22Rv1 (cell line): ENCODE measurements around the gene DCDC2C.

Experiments
- ZFX ChIP-seq: fragments of 450-650 bp; IDR thresholded peaks from 2 replicates; pipeline ENCODE4 v1.6.1; 2017; ENCODE audit warnings: antibody characterized with exemption, borderline replicate concordance
- TF ChIP-seq, protein P1 (sequence below): fragments of 450-650 bp; IDR thresholded peaks from 2 replicates; pipeline ENCODE4 v1.5.1; 2017; ENCODE audit warnings: mild to moderate bottlenecking

DNA sequence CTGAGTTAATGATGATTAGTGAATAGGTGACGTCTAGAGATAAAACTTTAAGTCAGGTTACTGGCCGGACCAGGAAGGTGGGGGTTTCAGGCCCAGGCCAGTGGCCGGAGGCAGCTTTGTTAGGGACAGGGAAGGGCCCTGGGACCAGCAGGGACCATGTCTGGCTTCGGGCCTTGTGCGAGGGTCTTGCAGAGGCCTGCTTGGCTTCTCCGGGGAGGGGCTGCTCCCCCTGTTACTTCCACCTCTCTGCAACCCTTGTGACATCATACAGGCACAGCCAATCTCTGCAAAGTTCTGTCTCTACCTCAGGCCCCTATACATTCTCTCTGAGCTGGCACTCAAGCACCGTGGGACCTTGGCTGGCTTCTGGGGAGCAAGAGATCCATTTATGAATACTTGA, 45.5 kb upstream of the DCDC2C start, which contains the start of gene ALLC:
- TF ChIP-seq, protein P1, sequence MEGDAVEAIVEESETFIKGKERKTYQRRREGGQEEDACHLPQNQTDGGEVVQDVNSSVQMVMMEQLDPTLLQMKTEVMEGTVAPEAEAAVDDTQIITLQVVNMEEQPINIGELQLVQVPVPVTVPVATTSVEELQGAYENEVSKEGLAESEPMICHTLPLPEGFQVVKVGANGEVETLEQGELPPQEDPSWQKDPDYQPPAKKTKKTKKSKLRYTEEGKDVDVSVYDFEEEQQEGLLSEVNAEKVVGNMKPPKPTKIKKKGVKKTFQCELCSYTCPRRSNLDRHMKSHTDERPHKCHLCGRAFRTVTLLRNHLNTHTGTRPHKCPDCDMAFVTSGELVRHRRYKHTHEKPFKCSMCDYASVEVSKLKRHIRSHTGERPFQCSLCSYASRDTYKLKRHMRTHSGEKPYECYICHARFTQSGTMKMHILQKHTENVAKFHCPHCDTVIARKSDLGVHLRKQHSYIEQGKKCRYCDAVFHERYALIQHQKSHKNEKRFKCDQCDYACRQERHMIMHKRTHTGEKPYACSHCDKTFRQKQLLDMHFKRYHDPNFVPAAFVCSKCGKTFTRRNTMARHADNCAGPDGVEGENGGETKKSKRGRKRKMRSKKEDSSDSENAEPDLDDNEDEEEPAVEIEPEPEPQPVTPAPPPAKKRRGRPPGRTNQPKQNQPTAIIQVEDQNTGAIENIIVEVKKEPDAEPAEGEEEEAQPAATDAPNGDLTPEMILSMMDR, result no peak
- TF ChIP-seq ZFX, result no peak
